ENCODE results near the gene TMEM86B.

DNA sequence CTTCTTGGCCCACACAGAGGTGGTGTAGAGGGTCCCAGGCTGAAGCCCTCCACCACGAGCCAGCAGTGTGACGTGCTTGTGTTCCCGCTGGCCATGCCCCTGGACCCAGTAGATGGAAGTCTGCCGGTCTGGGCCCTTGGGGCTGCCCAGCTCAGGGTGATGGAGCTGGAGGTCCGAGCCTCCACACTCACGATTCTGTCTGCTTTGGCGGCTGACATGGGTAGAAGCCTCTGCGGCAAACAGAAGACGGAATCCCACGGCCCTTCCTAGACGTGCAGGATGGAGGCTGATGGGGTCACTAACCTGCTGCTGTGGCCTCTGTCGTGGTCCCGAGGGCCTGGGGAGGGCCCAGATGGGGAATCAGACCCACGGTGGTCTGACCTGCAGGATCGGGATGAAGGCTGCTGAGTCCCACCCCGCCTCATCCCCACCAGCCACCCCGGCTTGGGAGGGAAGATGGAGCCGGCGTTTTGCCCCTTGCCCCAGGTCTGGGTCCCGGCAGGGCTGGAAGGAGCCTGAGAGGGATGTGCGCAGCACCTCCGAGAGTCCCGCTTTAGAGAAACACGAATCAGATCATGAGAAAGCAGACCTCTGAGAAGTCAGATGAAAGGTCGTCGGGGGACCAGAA is 4.4 kb downstream of the TMEM86B start:
- no peak for TF ChIP-seq POLR2A (IDR thresholded peaks at IDR 0.05; ENCODE audit: low read depth, low read length)
- no peak for TF ChIP-seq PAX5 (IDR thresholded peaks at IDR 0.05; ENCODE audit: insufficient read depth, low read length, severe bottlenecking)
- no peak for TF ChIP-seq TAF1 (IDR thresholded peaks at IDR 0.05; ENCODE audit: low read depth, low read length)
- no peak for TF ChIP-seq POLR2AphosphoS5 (IDR thresholded peaks at IDR 0.05; ENCODE audit: low read depth, low read length)
- TF ChIP-seq SPI1 (IDR thresholded peaks at IDR 0.05; ENCODE audit: low read depth, low read length) = no peak
- no peak for TF ChIP-seq POU2F2 (IDR thresholded peaks at IDR 0.05; ENCODE audit: low read depth, low read length)
